ENCODE measurements around the gene EEPD1.

- no peak for TF ChIP-seq TCF4 (CRISPR knock-in tag; IDR thresholded peaks at IDR 0.05; ENCODE audit: borderline replicate concordance)
- no peak for TF ChIP-seq SNAI2 (CRISPR knock-in tag; IDR thresholded peaks at IDR 0.05)
- no peak for TF ChIP-seq ZNF8 (CRISPR knock-in tag; IDR thresholded peaks at IDR 0.05)
- no peak for TF ChIP-seq ISL1 (CRISPR knock-in tag; IDR thresholded peaks at IDR 0.05)
- no peak for TF ChIP-seq ZNF565 (CRISPR knock-in tag; conservative IDR thresholded peaks at IDR 0.05; ENCODE audit: low read depth)
- no peak for TF ChIP-seq RARB (CRISPR knock-in tag; IDR thresholded peaks at IDR 0.05)
- TF ChIP-seq ARNTL (CRISPR knock-in tag; IDR thresholded peaks at IDR 0.05; ENCODE audit: borderline replicate concordance, low read depth): no peak
- TF ChIP-seq ZNF70 (CRISPR knock-in tag; IDR thresholded peaks at IDR 0.05): no peak
- TF ChIP-seq BACH2 (CRISPR knock-in tag; IDR thresholded peaks at IDR 0.05; ENCODE audit: borderline replicate concordance): no peak
- TF ChIP-seq CSRNP3 (CRISPR knock-in tag; IDR thresholded peaks at IDR 0.05): no peak
- TF ChIP-seq PATZ1 (CRISPR knock-in tag; IDR thresholded peaks at IDR 0.05; ENCODE audit: borderline replicate concordance): no peak
Measured at GRCh38 chr7:36204929-36205635, 52.0 kb downstream of the EEPD1 start.

Data from SK-N-SH treated with all-trans-retinoic acid at 6 μM for 48 hours (cell line).